Measurements from ENCODE around the gene SMC1B.

- TF ChIP-seq CTCF (IDR thresholded peaks at IDR 0.05) = no peak
- no peak for TF ChIP-seq POLR2AphosphoS5 (IDR thresholded peaks at IDR 0.05; ENCODE audit: low read depth, low read length)
- TF ChIP-seq TCF7L2 (IDR thresholded peaks at IDR 0.05; ENCODE audit: low read depth, low read length) = no peak
- TF ChIP-seq REST (IDR thresholded peaks at IDR 0.05; ENCODE audit: insufficient read depth in 1 of 2, low read depth in 2 of 2, low read length in 1 of 2) = no peak
- no peak for TF ChIP-seq SIN3A (IDR thresholded peaks at IDR 0.05; ENCODE audit: borderline replicate concordance, insufficient read depth, low read depth, low read length)
Measured at GRCh38 chr22:45397806-45398205, 15.6 kb downstream of the SMC1B start.
